Fibroblast of pulmonary artery (primary cell): ENCODE measurements around the gene ATP2B2.

Experiments used
- DNase-seq: peaks from one replicate; pipeline ENCODE4 v3.0.0-alpha.2; 2010; ENCODE audit warnings: low read depth
- H3K4me3 ChIP-seq: replicated peaks from 2 replicates; pipeline ENCODE4 v1.5.1; 2011; ENCODE audit warnings: low read depth, mild to moderate bottlenecking, control low read depth, low read length, moderate library complexity
- TF ChIP-seq, protein P1 (sequence below): IDR thresholded peaks from 2 replicates; pipeline ENCODE4 v1.5.1; 2011; ENCODE audit warnings: mild to moderate bottlenecking, control low read depth, low read length, inconsistent platforms; ENCODE audit errors: missing control alignments

The ATP2B2 gene

DNA sequence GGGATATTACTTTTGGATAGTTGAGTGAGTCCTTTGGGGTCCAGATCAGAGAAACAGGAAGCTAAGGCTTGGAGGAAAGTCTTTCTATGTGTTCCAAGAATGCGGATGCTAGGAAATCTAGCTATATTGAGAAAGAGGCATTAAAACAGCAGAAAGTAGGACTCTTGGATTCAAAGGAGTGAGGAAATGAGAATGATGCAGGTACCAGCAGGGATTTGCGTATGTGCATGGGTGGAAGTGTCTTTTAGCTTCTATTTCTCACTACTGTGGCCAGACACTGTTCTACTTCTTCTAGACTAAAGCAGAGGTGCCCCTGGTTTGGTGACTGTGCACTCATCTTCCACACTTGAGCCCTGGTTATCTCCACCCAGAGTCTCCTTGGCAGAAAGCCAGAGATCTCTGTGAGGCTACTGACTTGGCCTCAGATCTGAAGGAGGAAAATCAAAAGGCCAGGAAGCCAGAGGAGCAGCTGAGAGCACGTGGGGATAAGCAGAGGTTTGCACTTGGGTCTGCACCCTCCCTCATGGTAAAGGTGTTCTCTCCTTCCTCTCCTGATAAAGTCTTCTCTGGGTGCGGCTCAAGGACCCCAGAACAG is 44.3 kb downstream of the ATP2B2 start:
- H3K4me3 ChIP-seq: no peak overlapping the region
- DNase-seq: no peak
- TF ChIP-seq, protein P1, sequence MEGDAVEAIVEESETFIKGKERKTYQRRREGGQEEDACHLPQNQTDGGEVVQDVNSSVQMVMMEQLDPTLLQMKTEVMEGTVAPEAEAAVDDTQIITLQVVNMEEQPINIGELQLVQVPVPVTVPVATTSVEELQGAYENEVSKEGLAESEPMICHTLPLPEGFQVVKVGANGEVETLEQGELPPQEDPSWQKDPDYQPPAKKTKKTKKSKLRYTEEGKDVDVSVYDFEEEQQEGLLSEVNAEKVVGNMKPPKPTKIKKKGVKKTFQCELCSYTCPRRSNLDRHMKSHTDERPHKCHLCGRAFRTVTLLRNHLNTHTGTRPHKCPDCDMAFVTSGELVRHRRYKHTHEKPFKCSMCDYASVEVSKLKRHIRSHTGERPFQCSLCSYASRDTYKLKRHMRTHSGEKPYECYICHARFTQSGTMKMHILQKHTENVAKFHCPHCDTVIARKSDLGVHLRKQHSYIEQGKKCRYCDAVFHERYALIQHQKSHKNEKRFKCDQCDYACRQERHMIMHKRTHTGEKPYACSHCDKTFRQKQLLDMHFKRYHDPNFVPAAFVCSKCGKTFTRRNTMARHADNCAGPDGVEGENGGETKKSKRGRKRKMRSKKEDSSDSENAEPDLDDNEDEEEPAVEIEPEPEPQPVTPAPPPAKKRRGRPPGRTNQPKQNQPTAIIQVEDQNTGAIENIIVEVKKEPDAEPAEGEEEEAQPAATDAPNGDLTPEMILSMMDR: no peak

DNA sequence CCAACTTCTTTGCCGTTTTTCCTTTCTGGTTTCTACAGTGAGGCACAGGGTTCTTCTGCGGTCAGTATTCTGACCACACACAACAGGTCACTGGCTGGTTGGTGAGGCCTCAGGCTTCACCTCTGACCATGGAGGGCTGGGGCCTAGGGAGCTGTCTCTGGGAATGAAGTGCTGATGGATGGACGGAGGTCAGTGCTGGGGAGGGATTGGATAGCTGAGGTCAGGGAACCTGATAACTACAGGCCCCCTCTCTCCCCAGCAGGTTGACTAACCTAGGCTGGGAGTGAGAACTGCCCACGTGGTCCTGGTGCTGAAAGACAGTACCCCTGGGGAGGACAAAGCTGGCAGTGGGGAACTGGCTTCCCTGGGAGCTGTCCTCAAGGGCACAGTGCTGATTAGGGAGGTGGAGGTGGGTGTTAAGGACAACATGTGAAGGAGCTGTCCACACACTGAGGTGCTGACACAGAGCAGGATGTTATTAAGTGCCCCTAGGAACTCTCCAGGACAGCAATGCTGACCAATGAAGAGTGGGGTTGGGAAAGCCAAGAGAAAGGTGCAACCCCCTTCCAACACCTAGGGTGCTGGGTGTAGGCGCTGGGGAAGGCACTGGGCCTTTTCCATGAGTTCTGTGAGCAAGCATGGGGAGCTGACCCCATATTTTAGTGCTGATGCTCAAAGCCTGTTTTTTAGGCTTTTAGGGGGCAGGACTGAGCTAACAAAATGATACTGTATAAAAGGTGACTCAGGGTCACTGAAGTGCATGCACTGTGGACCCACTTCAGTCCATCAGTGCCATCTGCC is 45.2 kb downstream of the ATP2B2 start:
- TF ChIP-seq, protein P1: no peak
- peak; percentile 83 for DNase-seq

DNA sequence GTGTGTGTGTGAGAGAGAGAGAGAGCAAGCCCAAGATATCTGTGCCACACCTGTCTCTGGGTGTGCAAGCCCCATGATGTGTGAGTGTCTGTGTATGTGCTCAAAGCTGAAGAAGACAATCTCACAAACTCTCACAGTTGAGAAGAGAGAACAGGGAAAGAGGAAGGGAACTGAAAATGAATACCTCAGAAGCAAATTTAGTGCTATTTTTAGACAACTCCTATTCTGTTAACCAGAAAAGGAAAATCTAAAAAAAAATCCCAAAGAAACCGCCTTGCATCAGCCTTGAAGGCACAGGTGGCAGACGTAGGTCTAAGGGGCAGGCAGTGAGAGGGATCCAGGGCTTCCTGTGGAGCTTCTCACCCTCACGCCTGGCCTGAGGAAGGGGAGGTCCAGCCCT is 47.8 kb downstream of the ATP2B2 start:
- DNase-seq: no peak
- TF ChIP-seq, protein P1: no peak
- no peak overlapping the region for H3K4me3 ChIP-seq

More for the DNA sequence above, 45.2 kb downstream of the ATP2B2 start:
- H3K4me3 ChIP-seq: no peak overlapping the region

DNA sequence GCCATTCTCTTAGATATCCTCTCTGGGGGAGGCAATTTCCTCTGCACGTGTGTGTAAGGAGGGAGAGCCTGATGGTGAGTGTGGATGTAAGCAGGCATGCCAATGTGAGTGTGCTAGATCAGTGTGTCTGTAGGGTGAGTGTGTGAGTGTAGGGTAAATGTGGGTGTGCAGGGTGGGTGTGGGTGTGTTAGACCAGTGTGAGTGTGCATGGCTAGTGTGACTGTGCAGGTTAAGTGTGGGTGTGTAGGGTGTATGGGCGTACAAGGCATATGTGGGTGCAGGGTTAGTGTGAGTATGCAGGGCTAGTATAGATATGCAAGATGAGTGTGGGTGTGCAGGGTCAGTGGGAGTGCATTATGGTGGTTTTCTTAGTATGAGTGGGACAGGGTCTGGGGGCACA is 48.4 kb downstream of the ATP2B2 start:
- TF ChIP-seq, protein P1: no peak
- DNase-seq: no peak

DNA sequence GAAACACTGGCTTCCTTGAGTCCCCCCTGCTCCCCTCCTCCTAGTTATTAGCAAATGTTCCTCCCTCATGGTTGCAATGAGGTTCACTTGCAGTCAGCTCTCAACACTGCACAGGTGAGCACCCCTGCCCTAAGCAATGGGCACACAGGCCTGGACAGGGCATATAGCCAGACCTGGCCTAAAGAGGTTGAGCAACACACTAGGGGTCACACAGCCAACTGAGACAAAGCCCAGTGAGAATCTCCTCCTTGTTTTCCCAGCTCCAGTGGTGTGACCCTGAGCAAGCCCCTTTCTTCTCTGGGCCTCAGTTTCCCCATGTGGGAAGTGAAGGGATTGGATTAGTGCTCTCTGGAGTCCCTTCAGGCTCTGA is 49.9 kb downstream of the ATP2B2 start:
- DNase-seq: no peak
- TF ChIP-seq, protein P1: no peak
- no peak overlapping the region for H3K4me3 ChIP-seq

More for the DNA sequence above, 48.4 kb downstream of the ATP2B2 start:
- H3K4me3 ChIP-seq: no peak overlapping the region

DNA sequence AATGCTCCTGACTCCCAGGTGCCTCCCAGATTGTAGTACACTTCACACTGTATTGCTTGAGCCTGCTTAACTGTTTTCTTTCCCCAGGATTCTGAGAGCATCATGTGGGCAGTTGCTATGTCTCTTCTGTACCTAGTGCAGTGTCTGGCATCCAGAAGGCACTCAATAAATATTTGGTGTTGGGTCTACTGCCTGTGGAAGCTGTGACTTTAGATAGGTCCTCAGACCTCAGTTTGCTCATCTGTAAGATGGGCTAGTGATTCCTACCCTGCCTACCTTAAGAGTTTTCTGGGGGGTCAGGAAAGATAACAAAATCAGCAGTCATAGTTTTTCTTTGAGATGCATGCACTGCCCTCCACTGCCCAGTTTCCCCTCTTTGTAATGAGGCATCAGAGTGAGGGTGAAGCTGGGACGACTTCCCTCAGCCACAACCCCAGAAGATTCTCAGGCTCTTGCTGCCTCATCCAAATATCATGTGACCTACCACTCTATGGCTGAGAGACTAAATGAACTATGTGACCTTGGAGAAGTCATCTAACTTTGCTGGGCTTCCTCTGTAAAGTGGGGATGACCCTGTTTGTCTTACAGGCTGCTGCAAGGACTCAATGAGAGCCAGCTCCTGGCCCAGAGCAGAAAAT is 50.4 kb downstream of the ATP2B2 start:
- no peak for DNase-seq
- TF ChIP-seq, protein P1: no peak
- H3K4me3 ChIP-seq: no peak overlapping the region
